K562 (cell line): ENCODE measurements around the gene NRP1. TPM values are rescaled to one million over a fixed set of nuclear protein-coding genes. Genes with fewer than 3 reads are reported as not detected.

Experiments
- ATAC-seq: fragments of 200-7000 bp; cut with Tn5 transposase; 3 replicates; pipeline ENCODE4 v1.9.1; 2020; ENCODE audit warnings: moderate library complexity
- BruUV-seq: library from RNA; stranded (reverse); fragments of 400-500 nt; replicated peaks from 2 replicates; lab custom pipeline; 2021; lab: Mats Ljungman, UMichigan
- CTCF ChIA-PET: fragments of 300-600 bp; formaldehyde crosslinking; extraction: SDS; loops from one replicate; lab custom pipeline; 2021; ENCODE audit warnings: low intra/inter-chr PET ratio; lab: Yijun Ruan, JAX
- POLR2A ChIA-PET: fragments of 300-600, 350-650 bp; sonication (Branson Sonifier 250); formaldehyde crosslinking; extraction: SDS; loops from one replicate; lab custom pipeline; 2021; ENCODE audit warnings: antibody characterized with exemption, inconsistent platforms; lab: Yijun Ruan, JAX
- DNase-seq, 4 experiments: peaks; one replicate each; pipeline versions ENCODE4 v3.0.0 to v3.0.0-alpha.2; 2011 to 2018; ENCODE audit warnings: low spot score in 3 of 4, mixed read lengths in 3 of 4; ENCODE audit errors: extremely low read depth in 1 of 4
- FAIRE-seq: peaks from 2 replicates; lab custom pipeline; 2011; peaks lifted over from hg19 to GRCh38; lab: Jason Lieb, UNC
- H2AFZ ChIP-seq: 2 replicates; pipeline ENCODE4 v1.6.0; 2011; ENCODE audit warnings: low read depth, low read length, control low read depth, inconsistent platforms
- H3K27ac ChIP-seq: fragments of 200-600 bp; 3 replicates; pipeline ENCODE4 v1.8.0; 2011; ENCODE audit warnings: low read depth, mild to moderate bottlenecking, control low read depth, inconsistent platforms, low read length, moderate library complexity, mixed read lengths; ENCODE audit errors: extremely low read depth
- H3K27me3 ChIP-seq, 2 experiments: fragments of 300-600 bp in 1 of 2; 2 replicates in 1 of 2; 3 replicates in 1 of 2; pipeline versions ENCODE4 v1.6.0 to v1.8.0; 2011; ENCODE audit warnings: inconsistent platforms in 2 of 2, low read length in 2 of 2, mild to moderate bottlenecking in 1 of 2, mixed read lengths in 1 of 2, moderate library complexity in 1 of 2; ENCODE audit not compliant: control insufficient read depth in 2 of 2, insufficient read depth in 2 of 2
- H3K36me3 ChIP-seq: fragments of 300-600 bp; 3 replicates; pipeline ENCODE4 v1.8.0; 2011; ENCODE audit warnings: mild to moderate bottlenecking, low read length, inconsistent platforms; ENCODE audit not compliant: control insufficient read depth, insufficient read depth
- H3K4me1 ChIP-seq, 2 experiments: fragments of 200-600 bp in 1 of 2; replicated peaks in 1 of 2; 2 replicates in 1 of 2; 3 replicates in 1 of 2; pipeline versions ENCODE4 v1.5.1 to v1.8.0; 2011; ENCODE audit warnings: inconsistent platforms in 2 of 2, low read length in 2 of 2, mild to moderate bottlenecking in 1 of 2, mixed read lengths in 1 of 2, moderate library complexity in 1 of 2; ENCODE audit not compliant: control insufficient read depth in 2 of 2, insufficient read depth in 2 of 2
- H3K4me2 ChIP-seq: 2 replicates; pipeline ENCODE4 v1.6.1; 2011; ENCODE audit warnings: low read length, control low read depth, inconsistent platforms, mixed read lengths; ENCODE audit not compliant: insufficient read depth
- H3K4me3 ChIP-seq: fragments of 200-600 bp; sonication (generic), shearing (Covaris generic); 2 replicates; pipeline ENCODE4 v1.5.1; 2016; ENCODE audit warnings: control low read depth, inconsistent platforms
- H3K79me2 ChIP-seq: fragments of 200-600 bp; 3 replicates; pipeline ENCODE4 v1.8.0; 2011; ENCODE audit warnings: low read length, inconsistent platforms; ENCODE audit not compliant: control insufficient read depth, insufficient read depth
- H3K9ac ChIP-seq, 2 experiments: 2 replicates each; pipeline versions ENCODE4 v1.6.0 to v1.6.1; 2011; ENCODE audit warnings: low read depth in 2 of 2, low read length in 2 of 2, control low read depth in 1 of 2, inconsistent platforms in 1 of 2, mild to moderate bottlenecking in 1 of 2, mixed read lengths in 1 of 2; ENCODE audit not compliant: insufficient read depth in 1 of 2
- H3K9me1 ChIP-seq: one replicate; pipeline ENCODE4 v1.6.0; 2011; ENCODE audit warnings: inconsistent platforms, mild to moderate bottlenecking, low read length, moderate library complexity; ENCODE audit not compliant: control insufficient read depth, insufficient read depth
- H3K9me3 ChIP-seq: replicated peaks from 2 replicates; pipeline ENCODE4 v1.5.1; 2011; ENCODE audit warnings: low read depth, low read length, inconsistent platforms; ENCODE audit not compliant: control insufficient read depth, insufficient read depth
- H4K20me1 ChIP-seq: replicated peaks from 2 replicates; pipeline ENCODE4 v1.6.1; 2011; ENCODE audit warnings: low read length, inconsistent platforms, mixed read lengths; ENCODE audit not compliant: control insufficient read depth, insufficient read depth
- FOS ChIP-seq: IDR thresholded peaks from 3 replicates; pipeline ENCODE4 v1.6.1; 2011; ENCODE audit not compliant: insufficient read length; ENCODE audit errors: extremely low read depth
- GTF2E2 ChIP-seq: fragments of 200-800 bp; sonication (Bioruptor generic); IDR thresholded peaks from 2 replicates; pipeline ENCODE4 v1.6.1; 2016; ENCODE audit warnings: missing genetic modification characterization, missing compliant biosample characterization
- KDM1A ChIP-seq, 2 experiments: fragments of 450-650 bp; IDR thresholded peaks; 2 replicates each; pipeline ENCODE4 v1.6.1; 2016; ENCODE audit warnings: mild to moderate bottlenecking in 2 of 2
- SMARCA5 ChIP-seq: fragments of 450-650 bp; IDR thresholded peaks from 2 replicates; pipeline ENCODE4 v1.6.1; 2016
- TAL1 ChIP-seq: fragments of 450-650 bp; IDR thresholded peaks from 2 replicates; pipeline ENCODE4 v1.6.1; 2016; ENCODE audit warnings: mild to moderate bottlenecking
- ZFPM2 ChIP-seq: fragments of 250-450 bp; sonication (Bioruptor Pico); IDR thresholded peaks from 2 replicates; pipeline ENCODE4 v1.5.1; 2022; ENCODE audit warnings: mild to moderate bottlenecking
- WGBS: fragments of 100-300 bp; shearing (Covaris generic); methylation state at CpG from one replicate; pipeline ENCODE4 v1.1.6; 2016; ENCODE audit warnings: low coverage, mixed read lengths; ENCODE audit not compliant: insufficient coverage; ENCODE audit errors: missing lambda C conversion rate; 5-methylcytosine and 5-hydroxymethylcytosine counted together
- in situ Hi-C: fragments of 300-500 bp; cut with MboI; formaldehyde crosslinking; loops from 4 replicates; pipeline ENCODE4 v1.15.0; 2018; ENCODE audit warnings: inconsistent platforms, mixed read lengths
- intact Hi-C: fragments of 100-400 bp; cut with micrococcal nuclease; formaldehyde crosslinking; loops from 2 replicates; pipeline ENCODE4 v1.14.2; 2022
- polyA plus RNA-seq, 8 experiments: library from polyadenylated mRNA; depleted of rRNA in 4 of 8; stranded (reverse) in 5 of 8; unstranded in 3 of 8; fragments of >200 nt; fragmentation: Nextera tagmentation in 2 of 8; fragmentation: Illumina TruSeq in 1 of 8; extraction: Ambion mirVana in 2 of 8; extraction: Trizol in 1 of 8; gene quantifications; 2 replicates each; pipeline versions ENCODE4 v1.2.1 to v1.2.3, GENCODE V29; 2011 to 2014; ENCODE audit warnings: inconsistent platforms in 1 of 8, missing spikeins in 1 of 8
- total RNA-seq, 7 experiments: library from RNA; depleted of rRNA in 6 of 7; stranded (reverse); fragments of >200 nt in 6 of 7; fragmentation: Illumina TruSeq in 2 of 7; extraction: Trizol in 2 of 7; gene quantifications; 2 replicates each; pipeline versions ENCODE4 v1.2.1 to v1.2.3, GENCODE V29; 2011 to 2021; ENCODE audit warnings: low replicate concordance in 1 of 7

The NRP1 gene
- total and polyA plus RNA-seq, 9 of the 15 experiments (the other 6 are each of a cell fraction or from before 2014, with no cell fraction given): 0.01 to 0.38 (median 0.04) TPM; not detected in 5

DNA sequence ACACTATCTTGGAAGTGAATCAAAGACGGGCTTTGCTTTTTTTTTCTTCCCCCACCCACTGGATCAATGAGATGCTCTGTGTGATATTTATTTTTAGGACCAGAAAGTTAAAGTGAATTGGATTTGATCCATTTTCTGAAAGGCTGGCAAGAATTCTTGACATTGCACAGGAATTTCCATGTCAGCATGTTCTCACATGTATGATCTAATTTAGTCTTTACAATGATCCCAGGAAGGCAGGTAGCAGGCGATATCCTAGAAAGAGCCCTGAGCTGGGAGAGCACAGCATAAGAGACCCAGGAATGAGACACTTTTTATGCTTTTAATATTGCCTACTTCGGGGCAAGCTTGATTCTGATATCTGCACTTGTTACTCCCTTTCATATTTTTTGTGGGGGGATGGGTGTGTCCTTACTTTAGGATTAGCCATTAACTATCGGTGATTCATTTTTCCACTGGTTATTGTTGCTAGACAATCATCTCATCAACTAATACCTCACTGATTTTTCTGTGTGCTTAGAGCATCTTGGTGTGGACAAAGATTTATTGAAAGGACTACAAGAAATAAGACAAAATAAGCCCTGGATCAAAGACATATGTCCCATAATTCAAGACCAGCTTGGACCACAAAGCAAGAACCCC, 58.1 kb downstream of the NRP1 start:
- no peaks in the 10 kb centered on the region for H3K9me1 ChIP-seq
- no peak overlapping the region for H3K4me3 ChIP-seq
- H3K4me2 ChIP-seq: no peak overlapping the region
- ATAC-seq: no peak
- no peak overlapping the region for H3K9ac ChIP-seq
- POLR2A ChIA-PET: interaction anchor here (0.7 kb wide), 1 partner anchor 18 kb away, joined by 3 read pairs; no protein-coding TSS in a partner anchor
- H4K20me1 ChIP-seq: no peaks in the 10 kb centered on the region
- peaks cover 0 to 14% of the 10 kb centered on the region in 2 experiments; a peak in 2 of 5 replicates for H3K27me3 ChIP-seq
- H3K27ac ChIP-seq: no peak overlapping the region
- BruUV-seq: no TSS peak
- no peak for DNase-seq
- TF ChIP-seq GTF2E2 (tag) (no peak), ZFPM2 (CRISPR knock-in tag) (no peak), KDM1A (IDR thresholded peaks at IDR 0.05) (no peak), TAL1 (no peak), SMARCA5 (no peak), FOS (no peak)
- TF ChIP-seq, all 486 proteins: peak for 0
- 0% methylated on average over 4 of the region's 4 CpGs for WGBS
- H3K9me3 ChIP-seq: no peaks in the 10 kb centered on the region
- intact Hi-C loops (no loop called here), in situ Hi-C loops (no loop called here)
- no peak overlapping the region for H2AFZ ChIP-seq
- FAIRE-seq: no peak
- no peaks in the 10 kb centered on the region for H3K4me1 ChIP-seq
- no peaks in the 10 kb centered on the region for H3K36me3 ChIP-seq
- H3K79me2 ChIP-seq: no peaks in the 10 kb centered on the region
- CTCF ChIA-PET: no interaction called here
